ENCODE measurements around the gene MAP2K2.
A peak's percentile ranks its signal among the peaks of the same experiment; 100 is the strongest.

GRCh38 chr19:4052993-4053422, 70.9 kb downstream of the MAP2K2 start:
- TF ChIP-seq, protein P1, sequence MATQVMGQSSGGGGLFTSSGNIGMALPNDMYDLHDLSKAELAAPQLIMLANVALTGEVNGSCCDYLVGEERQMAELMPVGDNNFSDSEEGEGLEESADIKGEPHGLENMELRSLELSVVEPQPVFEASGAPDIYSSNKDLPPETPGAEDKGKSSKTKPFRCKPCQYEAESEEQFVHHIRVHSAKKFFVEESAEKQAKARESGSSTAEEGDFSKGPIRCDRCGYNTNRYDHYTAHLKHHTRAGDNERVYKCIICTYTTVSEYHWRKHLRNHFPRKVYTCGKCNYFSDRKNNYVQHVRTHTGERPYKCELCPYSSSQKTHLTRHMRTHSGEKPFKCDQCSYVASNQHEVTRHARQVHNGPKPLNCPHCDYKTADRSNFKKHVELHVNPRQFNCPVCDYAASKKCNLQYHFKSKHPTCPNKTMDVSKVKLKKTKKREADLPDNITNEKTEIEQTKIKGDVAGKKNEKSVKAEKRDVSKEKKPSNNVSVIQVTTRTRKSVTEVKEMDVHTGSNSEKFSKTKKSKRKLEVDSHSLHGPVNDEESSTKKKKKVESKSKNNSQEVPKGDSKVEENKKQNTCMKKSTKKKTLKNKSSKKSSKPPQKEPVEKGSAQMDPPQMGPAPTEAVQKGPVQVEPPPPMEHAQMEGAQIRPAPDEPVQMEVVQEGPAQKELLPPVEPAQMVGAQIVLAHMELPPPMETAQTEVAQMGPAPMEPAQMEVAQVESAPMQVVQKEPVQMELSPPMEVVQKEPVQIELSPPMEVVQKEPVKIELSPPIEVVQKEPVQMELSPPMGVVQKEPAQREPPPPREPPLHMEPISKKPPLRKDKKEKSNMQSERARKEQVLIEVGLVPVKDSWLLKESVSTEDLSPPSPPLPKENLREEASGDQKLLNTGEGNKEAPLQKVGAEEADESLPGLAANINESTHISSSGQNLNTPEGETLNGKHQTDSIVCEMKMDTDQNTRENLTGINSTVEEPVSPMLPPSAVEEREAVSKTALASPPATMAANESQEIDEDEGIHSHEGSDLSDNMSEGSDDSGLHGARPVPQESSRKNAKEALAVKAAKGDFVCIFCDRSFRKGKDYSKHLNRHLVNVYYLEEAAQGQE (IDR thresholded peaks at IDR 0.05), result no peak
- TF ChIP-seq CTCF (IDR thresholded peaks at IDR 0.05; ENCODE audit: low read depth, low read length, missing input control) (no peak), HNF4A (conservative IDR thresholded peaks at IDR 0.05) (no peak), GABPA (IDR thresholded peaks at IDR 0.05 in 1 of 2, conservative IDR thresholded peaks at IDR 0.05 in 1 of 2) (no peak), RAD21 (IDR thresholded peaks at IDR 0.05) (no peak), YY1 (IDR thresholded peaks at IDR 0.05) (no peak), TAF1 (conservative IDR thresholded peaks at IDR 0.05) (no peak), SP1 (IDR thresholded peaks at IDR 0.05) (no peak), FOXA1 (IDR thresholded peaks at IDR 0.05) (no peak)
- TF ChIP-seq, protein P2, sequence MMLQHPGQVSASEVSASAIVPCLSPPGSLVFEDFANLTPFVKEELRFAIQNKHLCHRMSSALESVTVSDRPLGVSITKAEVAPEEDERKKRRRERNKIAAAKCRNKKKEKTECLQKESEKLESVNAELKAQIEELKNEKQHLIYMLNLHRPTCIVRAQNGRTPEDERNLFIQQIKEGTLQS (IDR thresholded peaks at IDR 0.05), result peak; percentile 1
- TF ChIP-seq, protein P3, sequence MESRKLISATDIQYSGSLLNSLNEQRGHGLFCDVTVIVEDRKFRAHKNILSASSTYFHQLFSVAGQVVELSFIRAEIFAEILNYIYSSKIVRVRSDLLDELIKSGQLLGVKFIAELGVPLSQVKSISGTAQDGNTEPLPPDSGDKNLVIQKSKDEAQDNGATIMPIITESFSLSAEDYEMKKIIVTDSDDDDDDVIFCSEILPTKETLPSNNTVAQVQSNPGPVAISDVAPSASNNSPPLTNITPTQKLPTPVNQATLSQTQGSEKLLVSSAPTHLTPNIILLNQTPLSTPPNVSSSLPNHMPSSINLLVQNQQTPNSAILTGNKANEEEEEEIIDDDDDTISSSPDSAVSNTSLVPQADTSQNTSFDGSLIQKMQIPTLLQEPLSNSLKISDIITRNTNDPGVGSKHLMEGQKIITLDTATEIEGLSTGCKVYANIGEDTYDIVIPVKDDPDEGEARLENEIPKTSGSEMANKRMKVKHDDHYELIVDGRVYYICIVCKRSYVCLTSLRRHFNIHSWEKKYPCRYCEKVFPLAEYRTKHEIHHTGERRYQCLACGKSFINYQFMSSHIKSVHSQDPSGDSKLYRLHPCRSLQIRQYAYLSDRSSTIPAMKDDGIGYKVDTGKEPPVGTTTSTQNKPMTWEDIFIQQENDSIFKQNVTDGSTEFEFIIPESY (IDR thresholded peaks at IDR 0.05), result no peak

Data from liver (tissue), 3 donors.